ENCODE results near the gene VCPKMT.

Gene VCPKMT

GRCh38 chr14:50116181-50116956 lies at the start of gene VCPKMT:
Gene VCPKMT (minus strand): TSS chr14:50116572. CDS start chr14:50116552, 20 bp downstream.
- peaks cover 15% of the 10 kb centered on the region for H3K4me1 ChIP-seq (ENCODE audit: control insufficient read depth, low read depth, low read length)
- peak within 1 kb of the TSS; percentile 86 for H3K9ac ChIP-seq (ENCODE audit: low read length)
- peak within 1 kb of the TSS; percentile 97 for H3K27ac ChIP-seq (ENCODE audit: low read length)
- H3K27me3 ChIP-seq (ENCODE audit: control insufficient read depth, insufficient read depth, low read length) = no peaks in the 10 kb centered on the region
- H3K9me3 ChIP-seq (ENCODE audit: control insufficient read depth, low read depth, low read length) = no peaks in the 10 kb centered on the region
- H3K36me3 ChIP-seq (ENCODE audit: control insufficient read depth, low read depth, low read length) = peaks cover 28% of the 10 kb centered on the region
- H3K4me3 ChIP-seq (ENCODE audit: low read length) = peak within 1 kb of the TSS; percentile 88

- Histone ChIP-seq H3K9me3 (ENCODE audit: control insufficient read depth, low read depth, low read length) (no peaks in the 10 kb centered on the region), H3K36me3 (ENCODE audit: control insufficient read depth, low read depth, low read length) (no peaks in the 10 kb centered on the region), H3K27ac (ENCODE audit: low read length) (no peak overlapping the region), H3K27me3 (ENCODE audit: control insufficient read depth, insufficient read depth, low read length) (no peaks in the 10 kb centered on the region), H3K4me1 (ENCODE audit: control insufficient read depth, low read depth, low read length) (no peaks in the 10 kb centered on the region), H3K9ac (ENCODE audit: low read length) (no peak overlapping the region), H3K4me3 (ENCODE audit: low read length) (no peak overlapping the region)
Measured at GRCh38 chr14:50156111-50156510, 39.7 kb upstream of the VCPKMT start.

- Histone ChIP-seq H3K4me1 (ENCODE audit: control insufficient read depth, low read depth, low read length) (no peaks in the 10 kb centered on the region), H3K9me3 (ENCODE audit: control insufficient read depth, low read depth, low read length) (no peaks in the 10 kb centered on the region), H3K4me3 (ENCODE audit: low read length) (no peak overlapping the region), H3K27ac (ENCODE audit: low read length) (no peak overlapping the region), H3K9ac (ENCODE audit: low read length) (no peak overlapping the region), H3K27me3 (ENCODE audit: control insufficient read depth, insufficient read depth, low read length) (no peaks in the 10 kb centered on the region), H3K36me3 (ENCODE audit: control insufficient read depth, low read depth, low read length) (no peaks in the 10 kb centered on the region)
Measured at GRCh38 chr14:50148799-50149198, 32.4 kb upstream of the VCPKMT start.

- H3K9ac ChIP-seq (ENCODE audit: low read length) = no peak overlapping the region
- H3K36me3 ChIP-seq (ENCODE audit: control insufficient read depth, low read depth, low read length) = no peaks in the 10 kb centered on the region
- no peaks in the 10 kb centered on the region for H3K27me3 ChIP-seq (ENCODE audit: control insufficient read depth, insufficient read depth, low read length)
- H3K27ac ChIP-seq (ENCODE audit: low read length) = no peak overlapping the region
- H3K4me1 ChIP-seq (ENCODE audit: control insufficient read depth, low read depth, low read length) = no peaks in the 10 kb centered on the region
- H3K4me3 ChIP-seq (ENCODE audit: low read length) = no peak overlapping the region
- H3K9me3 ChIP-seq (ENCODE audit: control insufficient read depth, low read depth, low read length) = no peaks in the 10 kb centered on the region
Measured at GRCh38 chr14:50139192-50139591, 22.8 kb upstream of the VCPKMT start.

GRCh38 chr14:50127802-50128201 lies 11.4 kb upstream of the VCPKMT start:
- H3K36me3 ChIP-seq (ENCODE audit: control insufficient read depth, low read depth, low read length) = no peaks in the 10 kb centered on the region
- H3K4me3 ChIP-seq (ENCODE audit: low read length) = no peak overlapping the region
- H3K9ac ChIP-seq (ENCODE audit: low read length) = no peak overlapping the region
- H3K4me1 ChIP-seq (ENCODE audit: control insufficient read depth, low read depth, low read length) = no peaks in the 10 kb centered on the region
- H3K27me3 ChIP-seq (ENCODE audit: control insufficient read depth, insufficient read depth, low read length) = no peaks in the 10 kb centered on the region
- H3K9me3 ChIP-seq (ENCODE audit: control insufficient read depth, low read depth, low read length) = no peaks in the 10 kb centered on the region
- H3K27ac ChIP-seq (ENCODE audit: low read length) = no peak overlapping the region

- Histone ChIP-seq H3K9ac (ENCODE audit: low read length) (no peak overlapping the region), H3K4me3 (ENCODE audit: low read length) (no peak overlapping the region), H3K9me3 (ENCODE audit: control insufficient read depth, low read depth, low read length) (no peaks in the 10 kb centered on the region), H3K4me1 (ENCODE audit: control insufficient read depth, low read depth, low read length) (no peaks in the 10 kb centered on the region), H3K36me3 (ENCODE audit: control insufficient read depth, low read depth, low read length) (no peaks in the 10 kb centered on the region), H3K27ac (ENCODE audit: low read length) (no peak overlapping the region), H3K27me3 (ENCODE audit: control insufficient read depth, insufficient read depth, low read length) (no peaks in the 10 kb centered on the region)
Measured at GRCh38 chr14:50123062-50123461, 6.7 kb upstream of the VCPKMT start.

- H3K4me3 ChIP-seq (ENCODE audit: low read length) = no peak overlapping the region
- no peak overlapping the region for H3K9ac ChIP-seq (ENCODE audit: low read length)
- H3K4me1 ChIP-seq (ENCODE audit: control insufficient read depth, low read depth, low read length) = peaks cover 5% of the 10 kb centered on the region
- H3K9me3 ChIP-seq (ENCODE audit: control insufficient read depth, low read depth, low read length) = no peaks in the 10 kb centered on the region
- H3K36me3 ChIP-seq (ENCODE audit: control insufficient read depth, low read depth, low read length) = no peaks in the 10 kb centered on the region
- H3K27ac ChIP-seq (ENCODE audit: low read length) = no peak overlapping the region
- H3K27me3 ChIP-seq (ENCODE audit: control insufficient read depth, insufficient read depth, low read length) = no peaks in the 10 kb centered on the region
Measured at GRCh38 chr14:50122291-50122690, 5.9 kb upstream of the VCPKMT start.

- no peak overlapping the region for H3K4me3 ChIP-seq (ENCODE audit: low read length)
- H3K27me3 ChIP-seq (ENCODE audit: control insufficient read depth, insufficient read depth, low read length) = no peaks in the 10 kb centered on the region
- no peaks in the 10 kb centered on the region for H3K9me3 ChIP-seq (ENCODE audit: control insufficient read depth, low read depth, low read length)
- no peak overlapping the region for H3K9ac ChIP-seq (ENCODE audit: low read length)
- H3K27ac ChIP-seq (ENCODE audit: low read length) = no peak overlapping the region
- H3K36me3 ChIP-seq (ENCODE audit: control insufficient read depth, low read depth, low read length) = no peaks in the 10 kb centered on the region
- H3K4me1 ChIP-seq (ENCODE audit: control insufficient read depth, low read depth, low read length) = peaks cover 11% of the 10 kb centered on the region
Measured at GRCh38 chr14:50121486-50121885, 5.1 kb upstream of the VCPKMT start.

- Histone ChIP-seq H3K27ac (ENCODE audit: low read length) (peak overlapping the region; percentile 30), H3K4me3 (ENCODE audit: low read length) (no peak overlapping the region), H3K36me3 (ENCODE audit: control insufficient read depth, low read depth, low read length) (peaks cover 17% of the 10 kb centered on the region), H3K4me1 (ENCODE audit: control insufficient read depth, low read depth, low read length) (peaks cover 15% of the 10 kb centered on the region), H3K9me3 (ENCODE audit: control insufficient read depth, low read depth, low read length) (no peaks in the 10 kb centered on the region), H3K27me3 (ENCODE audit: control insufficient read depth, insufficient read depth, low read length) (no peaks in the 10 kb centered on the region), H3K9ac (ENCODE audit: low read length) (no peak overlapping the region)
Measured at GRCh38 chr14:50117456-50117855, 1.1 kb upstream of the VCPKMT start.

- H3K27ac ChIP-seq (ENCODE audit: low read length) = peak overlapping the region; percentile 97
- H3K9me3 ChIP-seq (ENCODE audit: control insufficient read depth, low read depth, low read length) = no peaks in the 10 kb centered on the region
- H3K36me3 ChIP-seq (ENCODE audit: control insufficient read depth, low read depth, low read length) = peaks cover 22% of the 10 kb centered on the region
- peak overlapping the region; percentile 88 for H3K4me3 ChIP-seq (ENCODE audit: low read length)
- peaks cover 15% of the 10 kb centered on the region for H3K4me1 ChIP-seq (ENCODE audit: control insufficient read depth, low read depth, low read length)
- no peaks in the 10 kb centered on the region for H3K27me3 ChIP-seq (ENCODE audit: control insufficient read depth, insufficient read depth, low read length)
- peak overlapping the region; percentile 86 for H3K9ac ChIP-seq (ENCODE audit: low read length)
Measured at GRCh38 chr14:50116966-50117365, 594 bp upstream of the VCPKMT start.

- H3K9ac ChIP-seq (ENCODE audit: low read length) = no peak overlapping the region
Measured at GRCh38 chr14:50113381-50114035, 2.9 kb downstream of the VCPKMT start.

More at GRCh38 chr14:50113381-50114035, 2.9 kb downstream of the VCPKMT start:
- Histone ChIP-seq H3K4me1 (ENCODE audit: control insufficient read depth, low read depth, low read length) (peaks cover 15% of the 10 kb centered on the region), H3K27me3 (ENCODE audit: control insufficient read depth, insufficient read depth, low read length) (no peaks in the 10 kb centered on the region), H3K27ac (ENCODE audit: low read length) (no peak overlapping the region), H3K4me3 (ENCODE audit: low read length) (no peak overlapping the region), H3K36me3 (ENCODE audit: control insufficient read depth, low read depth, low read length) (peaks cover 53% of the 10 kb centered on the region), H3K9me3 (ENCODE audit: control insufficient read depth, low read depth, low read length) (no peaks in the 10 kb centered on the region)

Measured in iPS-18a (cell line).